GM23338 (cell line): ENCODE measurements around the gene GFRA1. TPM values are rescaled to one million over a fixed set of nuclear protein-coding genes. Genes with fewer than 3 reads are reported as not detected.

Experiments
- ATAC-seq: fragments of 200-7000 bp; cut with Tn5 transposase; 3 replicates; pipeline ENCODE4 v1.9.1; 2020
- DNase-seq: peaks from one replicate; pipeline ENCODE4 v3.0.0-alpha.2; 2015; ENCODE audit warnings: low spot score
- H2AFZ ChIP-seq: fragments of 200-600 bp; sonication (generic); 2 replicates; pipeline ENCODE4 v1.8.0; 2016; ENCODE audit warnings: antibody characterized with exemption, mild to moderate bottlenecking, moderate library complexity
- H3F3A ChIP-seq: fragments of 200-600 bp; sonication (generic); replicated peaks from 2 replicates; pipeline ENCODE4 v1.8.0; 2017; ENCODE audit warnings: antibody characterized with exemption, mixed run types, low read depth
- H3K27ac ChIP-seq: fragments of 200-600 bp; sonication (generic); 2 replicates; pipeline ENCODE4 v1.6.1; 2016; ENCODE audit warnings: low read depth
- H3K27me3 ChIP-seq: fragments of 200-600 bp; sonication (generic); 2 replicates; pipeline ENCODE4 v1.8.0; 2016; ENCODE audit warnings: mild to moderate bottlenecking, mixed run types, moderate library complexity; ENCODE audit not compliant: insufficient read depth
- H3K36me3 ChIP-seq: fragments of 200-600 bp; sonication (generic); 2 replicates; pipeline ENCODE4 v1.8.0; 2016; ENCODE audit warnings: mild to moderate bottlenecking; ENCODE audit not compliant: insufficient read depth
- H3K4me1 ChIP-seq: fragments of 200-600 bp; sonication (generic); 2 replicates; pipeline ENCODE4 v1.8.0; 2016; ENCODE audit warnings: mild to moderate bottlenecking, moderate library complexity; ENCODE audit not compliant: insufficient read depth
- H3K4me2 ChIP-seq: fragments of 200-600 bp; sonication (generic); 2 replicates; pipeline ENCODE4 v1.7.1; 2017; ENCODE audit warnings: mixed run types
- H3K4me3 ChIP-seq: fragments of 200-600 bp; sonication (generic); 2 replicates; pipeline ENCODE4 v1.6.1; 2016; ENCODE audit warnings: mixed run types
- H3K79me2 ChIP-seq: fragments of 200-600 bp; sonication (generic); replicated peaks from 2 replicates; pipeline ENCODE4 v1.8.0; 2017; ENCODE audit warnings: mild to moderate bottlenecking; ENCODE audit not compliant: insufficient read depth
- H3K9me2 ChIP-seq: fragments of 200-600 bp; sonication (generic); 2 replicates; pipeline ENCODE4 v1.8.0; 2017; ENCODE audit not compliant: insufficient read depth
- H4K20me1 ChIP-seq: fragments of 200-600 bp; sonication (generic); replicated peaks from 2 replicates; pipeline ENCODE4 v1.8.0; 2017; ENCODE audit warnings: mild to moderate bottlenecking; ENCODE audit not compliant: insufficient read depth
- H3K27ac Mint-ChIP-seq: 2 replicates; pipeline ENCODE4 v1.8.0; 2020; ENCODE audit warnings: inconsistent platforms, mild to moderate bottlenecking, moderate library complexity, mixed read lengths
- H3K27me3 Mint-ChIP-seq: 3 replicates; pipeline ENCODE4 v1.8.0; 2022; ENCODE audit warnings: low read depth, mild to moderate bottlenecking, moderate library complexity, mixed read lengths, inconsistent platforms; ENCODE audit not compliant: insufficient read depth, poor library complexity
- H3K36me3 Mint-ChIP-seq: 3 replicates; pipeline ENCODE4 v1.8.0; 2021; ENCODE audit warnings: low read depth, mild to moderate bottlenecking, inconsistent platforms, moderate library complexity, mixed read lengths
- H3K4me1 Mint-ChIP-seq: 3 replicates; pipeline ENCODE4 v1.8.0; 2020; ENCODE audit warnings: mild to moderate bottlenecking, inconsistent platforms, mixed read lengths
- H3K4me3 Mint-ChIP-seq: 3 replicates; pipeline ENCODE4 v1.8.0; 2021; ENCODE audit warnings: moderate library complexity, mild to moderate bottlenecking, inconsistent platforms, mixed read lengths
- H3K9me3 Mint-ChIP-seq: 3 replicates; pipeline ENCODE4 v1.8.0; 2020; ENCODE audit warnings: moderate library complexity, mild to moderate bottlenecking, inconsistent platforms, mixed read lengths
- CREB1 ChIP-seq: fragments of 250-450 bp; sonication (Bioruptor Pico); IDR thresholded peaks from 2 replicates; pipeline ENCODE4 v1.5.0; 2020; ENCODE audit warnings: low read depth, mild to moderate bottlenecking, moderate library complexity
- CTCF ChIP-seq, 2 experiments: fragments of 200-600 bp in 1 of 2; sonication (generic) in 1 of 2; conservative IDR thresholded peaks; 2 replicates each; pipeline versions ENCODE4 v1.5.1 to v1.6.1; 2016 to 2017; ENCODE audit warnings: antibody characterized with exemption in 2 of 2, low read depth in 2 of 2, mild to moderate bottlenecking in 2 of 2, moderate library complexity in 1 of 2
- ETS1 ChIP-seq: IDR thresholded peaks from 2 replicates; pipeline ENCODE4 v1.6.1; 2016; ENCODE audit warnings: antibody characterized with exemption
- EZH2phosphoT487 ChIP-seq: fragments of 200-600 bp; sonication (generic); IDR thresholded peaks from one replicate; pipeline ENCODE4 v1.8.1; 2018; ENCODE audit warnings: antibody characterized with exemption; ENCODE audit not compliant: unreplicated experiment
- JUNB ChIP-seq: IDR thresholded peaks from one replicate; pipeline ENCODE4 v1.6.1; 2016; ENCODE audit warnings: antibody characterized with exemption; ENCODE audit not compliant: unreplicated experiment
- NANOG ChIP-seq: IDR thresholded peaks from 2 replicates; pipeline ENCODE4 v1.6.1; 2016; ENCODE audit warnings: antibody characterized with exemption, borderline replicate concordance
- POLR2AphosphoS5 ChIP-seq: IDR thresholded peaks from 2 replicates; pipeline ENCODE4 v1.6.1; 2016; ENCODE audit warnings: antibody characterized with exemption, low read depth
- ZNF331 ChIP-seq: fragments of 250-450 bp; sonication (Bioruptor Pico); IDR thresholded peaks from 2 replicates; pipeline ENCODE4 v1.5.0; 2020; ENCODE audit warnings: low read depth, mild to moderate bottlenecking, moderate library complexity
- ZNF462 ChIP-seq: fragments of 250-450 bp; sonication (Bioruptor Pico); IDR thresholded peaks from 2 replicates; pipeline ENCODE4 v1.5.0; 2020; ENCODE audit warnings: mild to moderate bottlenecking, moderate library complexity
- polyA plus RNA-seq: library from polyadenylated mRNA; unstranded; fragments of >200 nt; fragmentation: Nextera tagmentation; extraction: Ambion mirVana; gene quantifications from 2 replicates; pipeline ENCODE4 v1.2.1, GENCODE V29; 2016
- total RNA-seq: library from RNA; depleted of rRNA; stranded (reverse); fragments of >200 nt; shearing (Covaris generic); gene quantifications from 2 replicates; pipeline ENCODE4 v1.2.3, GENCODE V29; 2014
- TF ChIP-seq, protein P1 (sequence below): IDR thresholded peaks from one replicate; pipeline ENCODE4 v1.6.1; 2018; ENCODE audit warnings: antibody characterized with exemption; ENCODE audit not compliant: unreplicated experiment

Gene GFRA1
- total and polyA plus RNA-seq, 2 experiments from 2014 or later, result 1.4 to 2.8 TPM

- Histone ChIP-seq H4K20me1 (no peaks in the 10 kb centered on the region), H3F3A (no peaks in the 10 kb centered on the region), H3K27me3 (peaks cover 31% of the 10 kb centered on the region), H3K36me3 (no peaks in the 10 kb centered on the region), H3K27ac (no peak overlapping the region), H2AFZ (no peak overlapping the region), H3K4me2 (no peak overlapping the region), H3K9me2 (no peaks in the 10 kb centered on the region), H3K79me2 (no peaks in the 10 kb centered on the region), H3K4me1 (peaks cover 5% of the 10 kb centered on the region), H3K4me3 (no peak overlapping the region)
- ATAC-seq, result no peak
- H3K4me1 Mint-ChIP-seq, result peaks cover 7% of the 10 kb centered on the region; the same call in 2 of the 3 replicates
- DNase-seq, result no peak
- no peak overlapping the region for H3K4me3 Mint-ChIP-seq
- H3K27me3 Mint-ChIP-seq, result peaks cover 29% of the 10 kb centered on the region
- H3K36me3 Mint-ChIP-seq, result no peaks in the 10 kb centered on the region
- TF ChIP-seq CREB1 (CRISPR knock-in tag) (no peak), EZH2phosphoT487 (no peak)
- no peak overlapping the region for H3K27ac Mint-ChIP-seq
- H3K9me3 Mint-ChIP-seq, result no peaks in the 10 kb centered on the region
Measured at GRCh38 chr10:116278846-116279245, 5.8 kb upstream of the GFRA1 start.

DNA sequence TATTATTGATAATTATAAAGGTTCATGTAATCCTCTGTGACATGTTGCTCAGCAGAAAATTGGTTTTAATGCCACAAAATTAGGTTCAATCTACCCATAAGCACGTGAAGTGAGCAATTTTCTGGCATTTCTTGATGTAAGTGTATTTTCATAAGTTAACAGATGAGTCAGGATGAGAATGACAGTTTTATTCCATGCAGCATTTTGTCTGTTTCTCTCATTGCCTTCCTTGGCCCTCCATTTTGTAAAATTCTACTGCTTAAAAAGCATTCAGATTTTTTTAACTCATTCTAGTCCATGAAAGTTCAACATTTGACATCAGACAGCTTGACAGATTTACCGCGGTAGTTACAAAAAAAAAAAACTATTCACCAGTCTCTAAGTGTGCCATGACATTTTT lies 4.0 kb upstream of the GFRA1 start:
- H2AFZ ChIP-seq, result no peak overlapping the region
- ATAC-seq (no peak), DNase-seq (no peak)
- peaks cover 3% of the 10 kb centered on the region; the same call in 1 of the 2 replicates for H3F3A ChIP-seq
- Mint-ChIP-seq H3K4me3 (no peak overlapping the region), H3K9me3 (no peaks in the 10 kb centered on the region), H3K27me3 (peaks cover 44% of the 10 kb centered on the region), H3K27ac (no peak overlapping the region), H3K36me3 (no peaks in the 10 kb centered on the region; the same call in 2 of the 3 replicates), H3K4me1 (peaks cover 10% of the 10 kb centered on the region; the same call in 2 of the 3 replicates)
- H4K20me1 ChIP-seq, result no peaks in the 10 kb centered on the region
- H3K4me2 ChIP-seq, result no peak overlapping the region
- H3K4me3 ChIP-seq, result no peak overlapping the region
- H3K79me2 ChIP-seq, result no peaks in the 10 kb centered on the region
- no peak overlapping the region for H3K27ac ChIP-seq
- no peaks in the 10 kb centered on the region for H3K36me3 ChIP-seq
- H3K9me2 ChIP-seq, result no peaks in the 10 kb centered on the region
- peaks cover 5% of the 10 kb centered on the region for H3K4me1 ChIP-seq
- peaks cover 49% of the 10 kb centered on the region for H3K27me3 ChIP-seq
- TF ChIP-seq EZH2phosphoT487 (no peak), CTCF (conservative IDR thresholded peaks at IDR 0.05; ENCODE audit: low read depth in 2 of 2) (no peak), ETS1 (no peak), POLR2AphosphoS5 (no peak), ZNF462 (CRISPR knock-in tag) (no peak), JUNB (no peak), ZNF331 (CRISPR knock-in tag) (no peak), NANOG (no peak)
- TF ChIP-seq, protein P1, sequence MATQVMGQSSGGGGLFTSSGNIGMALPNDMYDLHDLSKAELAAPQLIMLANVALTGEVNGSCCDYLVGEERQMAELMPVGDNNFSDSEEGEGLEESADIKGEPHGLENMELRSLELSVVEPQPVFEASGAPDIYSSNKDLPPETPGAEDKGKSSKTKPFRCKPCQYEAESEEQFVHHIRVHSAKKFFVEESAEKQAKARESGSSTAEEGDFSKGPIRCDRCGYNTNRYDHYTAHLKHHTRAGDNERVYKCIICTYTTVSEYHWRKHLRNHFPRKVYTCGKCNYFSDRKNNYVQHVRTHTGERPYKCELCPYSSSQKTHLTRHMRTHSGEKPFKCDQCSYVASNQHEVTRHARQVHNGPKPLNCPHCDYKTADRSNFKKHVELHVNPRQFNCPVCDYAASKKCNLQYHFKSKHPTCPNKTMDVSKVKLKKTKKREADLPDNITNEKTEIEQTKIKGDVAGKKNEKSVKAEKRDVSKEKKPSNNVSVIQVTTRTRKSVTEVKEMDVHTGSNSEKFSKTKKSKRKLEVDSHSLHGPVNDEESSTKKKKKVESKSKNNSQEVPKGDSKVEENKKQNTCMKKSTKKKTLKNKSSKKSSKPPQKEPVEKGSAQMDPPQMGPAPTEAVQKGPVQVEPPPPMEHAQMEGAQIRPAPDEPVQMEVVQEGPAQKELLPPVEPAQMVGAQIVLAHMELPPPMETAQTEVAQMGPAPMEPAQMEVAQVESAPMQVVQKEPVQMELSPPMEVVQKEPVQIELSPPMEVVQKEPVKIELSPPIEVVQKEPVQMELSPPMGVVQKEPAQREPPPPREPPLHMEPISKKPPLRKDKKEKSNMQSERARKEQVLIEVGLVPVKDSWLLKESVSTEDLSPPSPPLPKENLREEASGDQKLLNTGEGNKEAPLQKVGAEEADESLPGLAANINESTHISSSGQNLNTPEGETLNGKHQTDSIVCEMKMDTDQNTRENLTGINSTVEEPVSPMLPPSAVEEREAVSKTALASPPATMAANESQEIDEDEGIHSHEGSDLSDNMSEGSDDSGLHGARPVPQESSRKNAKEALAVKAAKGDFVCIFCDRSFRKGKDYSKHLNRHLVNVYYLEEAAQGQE, result no peak
